Measurements from ENCODE around the gene IFRD2. TPM values are rescaled to one million over a fixed set of nuclear protein-coding genes. Genes with fewer than 3 reads are reported as not detected.

IFRD2 gene
- total and polyA plus RNA-seq, 9 of the 15 experiments (the other 6 are each of a cell fraction or from before 2014, with no cell fraction given): 30.5 to 115 (median 52.8) TPM

DNA sequence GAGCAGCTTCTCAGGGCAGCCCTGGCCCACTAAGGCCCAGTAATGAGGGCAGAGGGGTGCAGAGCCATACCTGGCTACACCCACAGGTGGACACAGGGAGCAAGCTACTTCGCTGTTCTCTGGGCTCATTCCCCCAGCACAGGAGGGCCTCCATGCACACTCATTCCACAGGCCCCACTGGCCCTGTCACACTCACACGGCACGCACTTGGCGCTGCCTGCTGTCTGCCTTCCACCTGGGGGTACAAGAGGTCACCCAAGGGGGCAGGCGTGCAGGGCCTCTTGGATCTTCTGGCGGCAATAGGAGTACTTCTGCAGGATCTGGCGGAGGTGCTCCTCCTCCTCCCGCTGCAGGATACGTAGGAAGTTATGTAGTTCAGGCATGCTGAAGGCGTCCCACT is 38.1 kb upstream of the IFRD2 start:
- FAIRE-seq (no peak), DNase-seq (ENCODE audit: extremely low read depth in 1 of 4, low spot score in 3 of 4) (no peak), ATAC-seq (no peak)
- no peaks in the 10 kb centered on the region for H3K27me3 ChIP-seq (ENCODE audit: control insufficient read depth in 2 of 2, insufficient read depth in 2 of 2, low read length in 2 of 2)
- peaks cover 18% of the 10 kb centered on the region for H4K20me1 ChIP-seq (replicated peaks; ENCODE audit: control insufficient read depth, insufficient read depth, low read length)
- H2AFZ ChIP-seq (ENCODE audit: low read depth, low read length): no peak overlapping the region
- ChIA-PET POLR2A (interaction anchor here (0.9 to 1.8 kb wide), 4 partner anchors 9 to 24 kb away, joined by 3 to 5 read pairs (median 4); no protein-coding TSS in a partner anchor), CTCF (ENCODE audit: low intra/inter-chr PET ratio) (no interaction called here)
- peaks cover 14 to 17% of the 10 kb centered on the region in 2 experiments; a peak in 4 of 5 replicates for H3K4me1 ChIP-seq (replicated peaks in 1 of 2; ENCODE audit: control insufficient read depth in 2 of 2, insufficient read depth in 2 of 2, low read length in 2 of 2)
- peaks cover 4% of the 10 kb centered on the region for H3K9me1 ChIP-seq (ENCODE audit: control insufficient read depth, insufficient read depth, low read length)
- no peak overlapping the region for H3K27ac ChIP-seq (ENCODE audit: extremely low read depth, low read depth, low read length)
- H3K79me2 ChIP-seq (ENCODE audit: control insufficient read depth, insufficient read depth, low read length): peaks cover 45% of the 10 kb centered on the region
- no peak overlapping the region for H3K4me2 ChIP-seq (ENCODE audit: insufficient read depth, low read length)
- H3K4me3 ChIP-seq: no peak overlapping the region
- no TSS peak for BruUV-seq (replicated peaks)
- 100% methylated on average over 4 of the region's 10 CpGs for WGBS (ENCODE audit: insufficient coverage, low coverage, missing lambda C conversion rate)
- no peaks in the 10 kb centered on the region for H3K9me3 ChIP-seq (replicated peaks; ENCODE audit: control insufficient read depth, insufficient read depth, low read depth, low read length)
- intact Hi-C loops (cut with micrococcal nuclease) (no loop called here), in situ Hi-C loops (cut with MboI) (no loop called here)
- H3K36me3 ChIP-seq (ENCODE audit: control insufficient read depth, insufficient read depth, low read length): peaks cover 71% of the 10 kb centered on the region; the same call in 2 of the 3 replicates
- H3K9ac ChIP-seq (ENCODE audit: insufficient read depth in 1 of 2, low read depth in 2 of 2, low read length in 2 of 2): peak overlapping the region in 1 of 2 experiments; percentile 28; a peak in 1 of 4 replicates
- TF ChIP-seq RBFOX2 (IDR thresholded peaks at IDR 0.05; ENCODE audit: low read depth, low read length) (peak; percentile 41; the same call in 1 of the 2 replicates), HNRNPLL (IDR thresholded peaks at IDR 0.05; ENCODE audit: low read depth, low read length, poor library complexity, severe bottlenecking) (no peak), NFXL1 (CRISPR knock-in tag; IDR thresholded peaks at IDR 0.05) (no peak), POLR2G (IDR thresholded peaks at IDR 0.05; ENCODE audit: low read depth, low read length) (peak; percentile 50), POLR2B (IDR thresholded peaks at IDR 0.05; ENCODE audit: low read depth, partially characterized antibody) (no peak), MCM2 (IDR thresholded peaks at IDR 0.05; ENCODE audit: low read depth) (no peak), DIDO1 (tag; IDR thresholded peaks at IDR 0.05; ENCODE audit: low read depth) (no peak), ZBTB8A (IDR thresholded peaks at IDR 0.05; ENCODE audit: partially characterized antibody) (no peak)
- TF ChIP-seq, protein P1, sequence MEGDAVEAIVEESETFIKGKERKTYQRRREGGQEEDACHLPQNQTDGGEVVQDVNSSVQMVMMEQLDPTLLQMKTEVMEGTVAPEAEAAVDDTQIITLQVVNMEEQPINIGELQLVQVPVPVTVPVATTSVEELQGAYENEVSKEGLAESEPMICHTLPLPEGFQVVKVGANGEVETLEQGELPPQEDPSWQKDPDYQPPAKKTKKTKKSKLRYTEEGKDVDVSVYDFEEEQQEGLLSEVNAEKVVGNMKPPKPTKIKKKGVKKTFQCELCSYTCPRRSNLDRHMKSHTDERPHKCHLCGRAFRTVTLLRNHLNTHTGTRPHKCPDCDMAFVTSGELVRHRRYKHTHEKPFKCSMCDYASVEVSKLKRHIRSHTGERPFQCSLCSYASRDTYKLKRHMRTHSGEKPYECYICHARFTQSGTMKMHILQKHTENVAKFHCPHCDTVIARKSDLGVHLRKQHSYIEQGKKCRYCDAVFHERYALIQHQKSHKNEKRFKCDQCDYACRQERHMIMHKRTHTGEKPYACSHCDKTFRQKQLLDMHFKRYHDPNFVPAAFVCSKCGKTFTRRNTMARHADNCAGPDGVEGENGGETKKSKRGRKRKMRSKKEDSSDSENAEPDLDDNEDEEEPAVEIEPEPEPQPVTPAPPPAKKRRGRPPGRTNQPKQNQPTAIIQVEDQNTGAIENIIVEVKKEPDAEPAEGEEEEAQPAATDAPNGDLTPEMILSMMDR (IDR thresholded peaks at IDR 0.05 in 2 of 3, conservative IDR thresholded peaks at IDR 0.05 in 1 of 3; ENCODE audit: insufficient read depth in 2 of 3, low read depth in 1 of 3, low read length in 3 of 3): no peak
- TF ChIP-seq, protein P2, sequence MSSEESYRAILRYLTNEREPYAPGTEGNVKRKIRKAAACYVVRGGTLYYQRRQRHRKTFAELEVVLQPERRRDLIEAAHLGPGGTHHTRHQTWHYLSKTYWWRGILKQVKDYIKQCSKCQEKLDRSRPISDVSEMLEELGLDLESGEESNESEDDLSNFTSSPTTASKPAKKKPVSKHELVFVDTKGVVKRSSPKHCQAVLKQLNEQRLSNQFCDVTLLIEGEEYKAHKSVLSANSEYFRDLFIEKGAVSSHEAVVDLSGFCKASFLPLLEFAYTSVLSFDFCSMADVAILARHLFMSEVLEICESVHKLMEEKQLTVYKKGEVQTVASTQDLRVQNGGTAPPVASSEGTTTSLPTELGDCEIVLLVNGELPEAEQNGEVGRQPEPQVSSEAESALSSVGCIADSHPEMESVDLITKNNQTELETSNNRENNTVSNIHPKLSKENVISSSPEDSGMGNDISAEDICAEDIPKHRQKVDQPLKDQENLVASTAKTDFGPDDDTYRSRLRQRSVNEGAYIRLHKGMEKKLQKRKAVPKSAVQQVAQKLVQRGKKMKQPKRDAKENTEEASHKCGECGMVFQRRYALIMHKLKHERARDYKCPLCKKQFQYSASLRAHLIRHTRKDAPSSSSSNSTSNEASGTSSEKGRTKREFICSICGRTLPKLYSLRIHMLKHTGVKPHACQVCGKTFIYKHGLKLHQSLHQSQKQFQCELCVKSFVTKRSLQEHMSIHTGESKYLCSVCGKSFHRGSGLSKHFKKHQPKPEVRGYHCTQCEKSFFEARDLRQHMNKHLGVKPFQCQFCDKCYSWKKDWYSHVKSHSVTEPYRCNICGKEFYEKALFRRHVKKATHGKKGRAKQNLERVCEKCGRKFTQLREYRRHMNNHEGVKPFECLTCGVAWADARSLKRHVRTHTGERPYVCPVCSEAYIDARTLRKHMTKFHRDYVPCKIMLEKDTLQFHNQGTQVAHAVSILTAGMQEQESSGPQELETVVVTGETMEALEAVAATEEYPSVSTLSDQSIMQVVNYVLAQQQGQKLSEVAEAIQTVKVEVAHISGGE (CRISPR knock-in tag; IDR thresholded peaks at IDR 0.05): no peak
